ENCODE measurements around the gene SMTNL2.
"Not testable (repeated sequence)": the region's sequence is repeated elsewhere in the genome, so short reads cannot be mapped to it uniquely, and the experiment has no call there.

The SMTNL2 gene

DNA sequence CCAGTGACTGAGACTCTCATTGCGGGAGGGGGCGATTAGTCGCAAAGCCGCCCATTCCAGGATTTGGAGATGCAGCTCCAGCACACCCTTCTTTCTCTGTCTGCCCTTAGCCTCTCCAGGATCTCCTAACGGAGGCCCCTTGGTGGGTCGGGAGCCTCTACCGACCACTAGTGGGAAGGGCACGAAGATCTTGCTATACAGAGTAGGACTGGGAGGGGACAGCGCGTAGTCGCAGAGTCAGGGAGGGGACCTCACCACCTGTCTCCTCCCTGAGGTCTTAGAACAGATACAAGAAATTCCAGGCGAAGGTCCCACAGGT lies 588 bp upstream of the SMTNL2 start:
- in situ Hi-C loops (cut with MboI; ENCODE audit: low sequenced_read_pairs) = no loop called here

DNA sequence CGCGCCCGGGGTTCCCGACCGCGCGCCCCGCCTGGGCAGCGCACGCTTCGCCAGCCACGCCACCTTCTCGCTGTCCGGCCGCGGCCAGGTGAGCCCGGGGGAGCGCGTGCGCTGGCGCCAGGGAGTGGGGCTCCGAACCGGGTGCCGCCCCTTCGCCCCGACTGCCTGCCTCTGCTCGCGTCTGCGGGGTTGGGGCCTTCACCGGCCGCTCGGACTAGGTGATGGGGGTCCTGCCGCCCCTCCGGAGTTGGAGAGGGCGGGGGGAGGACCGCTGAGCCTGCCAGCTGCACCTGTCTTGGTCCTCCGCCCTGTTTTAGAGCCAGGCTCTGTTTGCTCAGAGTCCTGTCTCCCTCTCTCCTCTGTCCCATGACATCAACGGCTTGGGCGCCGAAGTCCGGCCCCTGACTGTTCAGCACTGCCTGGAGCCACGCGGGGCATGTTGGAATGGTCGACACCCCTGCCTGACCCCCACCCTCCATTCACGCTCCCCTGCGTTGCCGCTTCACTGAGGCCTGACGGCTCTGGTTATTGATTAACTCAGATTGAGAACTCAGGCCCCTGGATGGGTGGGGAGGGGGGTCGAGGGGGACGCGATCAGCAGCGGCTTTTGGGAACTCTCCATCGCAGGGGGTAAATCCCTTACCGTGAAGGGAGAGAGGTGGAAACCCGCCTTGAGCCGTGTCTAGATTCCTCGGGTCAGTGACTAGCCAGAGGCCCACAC lies 748 bp downstream of the SMTNL2 start:
- in situ Hi-C loops (cut with MboI; ENCODE audit: low sequenced_read_pairs) = no loop called here

DNA sequence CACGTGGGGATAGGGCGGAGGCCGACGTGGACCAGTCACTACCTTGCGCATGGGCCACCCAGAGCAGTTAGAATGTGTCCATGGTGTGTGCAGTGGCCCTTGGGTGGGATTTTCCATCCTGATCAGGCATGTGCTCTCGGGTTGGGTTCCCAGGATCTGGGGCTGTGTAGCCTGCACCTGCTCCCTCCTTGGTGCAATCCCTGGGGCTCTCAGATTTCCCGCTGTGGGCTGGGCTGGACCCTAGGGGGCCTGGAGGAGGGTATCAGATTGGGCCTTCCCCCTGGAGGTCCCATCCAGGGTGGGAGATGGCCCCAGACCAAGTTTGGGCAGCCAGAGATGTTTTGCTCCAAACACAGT lies 1.3 kb downstream of the SMTNL2 start:
- in situ Hi-C loops (cut with MboI; ENCODE audit: low sequenced_read_pairs) = no loop called here

DNA sequence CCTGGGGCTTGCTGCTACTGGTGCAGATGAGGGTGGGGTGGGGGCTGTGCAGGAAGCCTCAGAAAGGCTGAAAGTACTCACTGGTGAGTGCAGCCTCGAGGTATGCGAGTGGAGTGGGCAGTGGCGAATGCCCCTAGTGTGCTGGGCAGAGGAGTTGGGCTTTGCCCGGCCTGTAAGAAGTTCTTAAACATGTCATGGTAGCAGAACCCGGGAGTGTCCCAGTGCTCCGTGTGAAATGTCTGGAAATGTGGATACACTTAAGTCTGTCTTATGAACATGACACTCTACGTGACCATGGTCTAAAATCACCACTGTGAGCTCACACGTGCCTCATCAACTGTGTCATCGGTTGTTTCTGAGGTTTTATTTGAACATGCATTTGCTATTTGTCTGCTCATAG lies 1.7 kb downstream of the SMTNL2 start:
- in situ Hi-C loops (cut with MboI; ENCODE audit: low sequenced_read_pairs) = no loop called here

DNA sequence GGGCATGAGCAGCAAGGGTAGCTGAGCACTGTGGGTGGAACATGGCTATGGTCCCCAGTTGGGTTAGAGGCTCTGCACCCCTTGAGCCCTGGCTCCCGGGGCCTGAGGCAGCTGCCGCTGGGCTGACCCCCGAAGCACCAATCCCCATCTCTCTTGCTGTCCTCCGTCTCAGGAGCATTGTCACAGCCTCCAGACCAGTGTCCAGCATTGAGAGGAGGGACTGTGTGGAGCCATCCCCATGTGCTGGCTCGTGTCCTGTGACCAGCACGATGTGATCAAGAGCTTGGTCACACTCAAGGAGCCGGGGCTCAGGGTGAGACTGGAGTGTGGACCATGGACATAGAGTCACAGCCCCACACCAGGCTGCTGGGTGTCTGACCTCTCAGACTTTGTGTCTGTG lies 2.9 kb downstream of the SMTNL2 start:
- in situ Hi-C loops (cut with MboI; ENCODE audit: low sequenced_read_pairs) = no loop called here

DNA sequence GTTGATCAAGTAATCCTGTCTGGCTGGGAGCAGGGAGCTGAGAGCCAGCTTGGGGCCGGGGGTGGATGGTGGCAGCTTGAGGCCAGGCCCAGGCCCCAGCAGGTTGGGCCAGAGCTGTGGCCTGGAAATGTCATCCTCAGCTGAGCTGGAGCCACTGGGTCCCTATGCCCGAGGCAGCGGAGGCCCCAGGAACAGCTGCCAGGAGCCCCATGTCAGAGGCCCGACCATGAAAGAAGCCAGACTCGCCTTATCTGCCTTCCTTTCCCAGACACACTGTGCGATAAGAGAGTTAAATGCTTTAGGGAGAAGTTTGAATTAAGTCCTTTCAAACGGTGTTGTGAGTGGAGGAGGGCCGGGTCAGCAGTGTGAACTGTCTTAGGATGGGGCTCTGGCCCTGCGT lies 3.5 kb downstream of the SMTNL2 start:
- in situ Hi-C loops (cut with MboI; ENCODE audit: low sequenced_read_pairs) = no loop called here

DNA sequence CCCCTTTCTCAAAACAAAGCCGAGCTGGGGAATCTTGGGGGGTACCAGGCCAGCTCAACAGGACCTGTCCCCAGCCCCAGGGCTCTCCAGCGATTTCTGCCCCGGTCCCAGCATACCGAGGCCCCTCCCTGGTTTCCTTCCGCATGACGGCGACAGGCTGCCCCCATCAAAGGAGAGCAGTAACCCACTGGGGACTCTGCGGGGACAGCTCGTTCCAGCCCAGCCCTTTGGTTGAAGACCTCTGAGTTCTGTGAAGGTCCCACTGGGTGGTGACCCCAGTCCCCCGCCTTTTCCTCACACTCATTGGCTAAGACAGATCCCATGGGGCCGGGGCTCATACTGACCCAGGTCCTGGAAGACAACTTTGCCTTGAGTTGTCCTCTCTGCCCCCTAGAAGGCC lies 4.1 kb downstream of the SMTNL2 start:
- in situ Hi-C loops (cut with MboI; ENCODE audit: low sequenced_read_pairs) = no loop called here

DNA sequence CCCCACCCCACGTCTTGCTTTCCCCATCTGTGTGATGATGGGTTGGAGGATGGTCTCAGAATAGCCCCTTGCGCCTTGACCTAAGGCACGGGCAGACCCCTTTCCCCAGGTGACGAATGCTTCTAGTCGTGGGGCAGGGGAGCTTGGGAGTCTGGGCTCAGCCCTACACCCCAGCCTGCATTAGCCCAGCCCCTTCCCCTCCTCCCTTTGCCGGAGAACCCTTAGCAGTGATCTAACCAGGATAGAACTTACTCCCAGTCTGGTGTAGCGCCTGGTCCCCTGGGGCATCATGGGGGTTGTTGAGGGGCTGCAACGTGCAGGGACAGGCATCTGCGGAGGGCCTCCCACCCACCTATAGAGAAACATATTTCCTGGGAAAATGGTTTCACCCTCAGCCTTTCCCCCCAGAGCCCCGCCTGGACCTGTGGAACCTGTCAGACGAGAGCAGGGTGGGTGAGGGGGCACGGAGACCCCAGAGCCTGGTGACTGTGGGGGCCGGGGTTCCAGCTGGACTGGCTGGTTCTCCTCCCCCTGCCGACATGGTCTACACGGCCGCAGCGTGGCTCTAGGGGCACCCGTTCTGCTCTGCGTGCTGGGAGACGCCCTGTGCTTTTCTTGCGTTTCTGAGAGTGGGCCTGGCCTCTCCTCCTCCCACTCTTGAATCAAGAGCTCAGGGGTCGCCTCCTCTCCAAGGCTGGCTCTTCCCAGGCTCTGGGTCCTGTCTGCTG lies 4.7 kb downstream of the SMTNL2 start:
- in situ Hi-C loops (cut with MboI; ENCODE audit: low sequenced_read_pairs) = no loop called here

DNA sequence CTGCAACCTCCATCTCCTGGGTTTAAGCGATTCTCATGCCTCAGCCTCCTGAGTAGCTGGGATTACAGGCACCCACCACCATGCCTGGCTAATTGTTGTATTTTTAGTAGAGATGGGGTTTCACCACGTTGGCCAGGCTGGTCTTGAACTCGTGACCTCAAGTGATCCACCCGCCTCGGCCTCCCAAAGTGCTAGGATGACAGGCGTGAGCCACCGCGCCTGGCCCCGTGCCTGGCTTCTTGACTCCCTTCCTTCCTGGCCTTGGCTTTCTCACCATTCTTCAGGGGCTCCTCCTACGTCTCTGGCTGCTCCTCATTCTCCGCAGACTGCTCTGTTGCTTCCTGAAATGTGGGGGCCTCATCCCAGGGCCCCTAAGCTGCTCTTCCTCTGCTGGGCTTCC lies 5.7 kb downstream of the SMTNL2 start:
- in situ Hi-C loops (cut with MboI; ENCODE audit: low sequenced_read_pairs) = not testable (repeated sequence)

DNA sequence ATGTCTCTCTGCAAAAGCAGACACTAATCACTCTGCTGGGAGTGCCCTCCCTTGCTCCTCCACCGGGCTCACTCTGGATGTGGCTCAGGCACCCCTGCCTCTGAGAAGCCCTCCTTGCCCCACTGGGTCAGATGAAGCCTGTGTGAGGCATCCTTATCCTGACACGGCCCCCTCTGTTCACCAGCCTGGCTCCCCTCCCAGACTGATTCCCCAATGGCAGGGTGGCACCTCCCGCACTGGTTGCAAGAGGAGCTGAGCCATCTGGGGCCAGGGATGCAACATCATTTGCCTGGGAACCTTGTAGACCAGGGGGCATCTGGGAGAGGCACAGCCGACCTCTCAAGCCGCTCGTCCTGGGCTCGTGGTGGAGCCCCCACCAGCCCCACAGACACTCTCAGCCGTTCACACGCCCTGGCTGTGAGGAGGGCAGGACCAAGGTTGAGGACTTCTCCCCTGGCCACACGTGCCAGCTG lies 6.7 kb downstream of the SMTNL2 start:
- in situ Hi-C loops (cut with MboI; ENCODE audit: low sequenced_read_pairs) = no loop called here

DNA sequence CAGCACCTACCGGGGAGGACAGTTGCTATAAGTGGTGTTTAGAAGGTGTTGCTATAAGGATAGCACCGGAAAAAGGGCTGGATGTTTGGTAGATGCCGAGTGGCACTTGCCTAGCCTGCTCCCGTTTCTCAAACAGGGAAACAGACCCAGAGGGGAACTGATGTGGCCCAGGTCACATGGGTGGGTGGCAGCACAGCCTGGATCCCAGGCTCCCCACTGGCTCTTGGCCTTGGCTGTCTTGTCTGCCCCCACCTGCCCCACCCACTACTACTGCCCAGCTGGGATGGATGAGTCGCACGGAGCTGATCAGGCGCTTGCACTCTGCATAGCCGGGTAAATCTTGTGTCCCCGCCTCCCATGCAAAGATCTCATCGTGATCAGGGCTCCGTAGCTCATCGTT lies 7.2 kb downstream of the SMTNL2 start:
- in situ Hi-C loops (cut with MboI; ENCODE audit: low sequenced_read_pairs) = no loop called here

DNA sequence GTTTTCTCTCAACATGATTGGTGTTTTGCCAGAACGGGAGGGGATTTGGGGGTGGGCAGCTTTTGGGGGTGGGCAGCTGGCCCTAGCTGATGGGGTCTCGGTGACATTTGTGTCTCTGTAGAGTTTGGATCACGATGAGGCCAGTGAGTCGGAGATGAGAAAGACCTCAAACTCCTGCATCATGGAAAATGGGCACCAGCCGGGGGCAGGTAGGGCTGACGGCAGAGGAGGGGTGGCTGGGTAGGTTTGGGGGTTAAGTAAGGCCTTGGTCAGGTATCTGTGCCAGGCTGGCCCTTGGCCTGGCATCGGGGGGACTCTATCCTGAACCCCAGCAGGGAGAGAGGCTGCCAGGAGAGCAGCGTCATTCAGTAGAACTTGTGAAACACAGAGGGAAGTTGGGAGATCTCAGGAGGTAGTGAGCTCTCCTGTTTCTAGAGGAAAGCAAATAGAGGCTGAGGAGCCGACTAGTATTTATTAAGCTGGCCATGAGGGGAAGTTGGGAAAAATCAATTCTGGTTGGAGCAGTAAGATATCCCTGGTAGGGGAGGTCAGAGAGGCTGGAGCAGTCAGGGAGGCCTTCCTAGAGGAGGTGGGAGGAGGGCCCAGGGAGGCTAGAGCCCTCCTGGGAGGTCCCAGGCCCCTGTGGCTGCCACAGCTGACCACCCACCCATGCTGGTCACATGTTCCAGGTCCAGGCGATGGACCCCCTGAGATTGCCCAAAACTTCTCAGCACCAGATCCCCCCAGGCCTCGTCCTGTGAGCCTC lies 8.1 kb downstream of the SMTNL2 start:
- in situ Hi-C loops (cut with MboI; ENCODE audit: low sequenced_read_pairs) = no loop called here

DNA sequence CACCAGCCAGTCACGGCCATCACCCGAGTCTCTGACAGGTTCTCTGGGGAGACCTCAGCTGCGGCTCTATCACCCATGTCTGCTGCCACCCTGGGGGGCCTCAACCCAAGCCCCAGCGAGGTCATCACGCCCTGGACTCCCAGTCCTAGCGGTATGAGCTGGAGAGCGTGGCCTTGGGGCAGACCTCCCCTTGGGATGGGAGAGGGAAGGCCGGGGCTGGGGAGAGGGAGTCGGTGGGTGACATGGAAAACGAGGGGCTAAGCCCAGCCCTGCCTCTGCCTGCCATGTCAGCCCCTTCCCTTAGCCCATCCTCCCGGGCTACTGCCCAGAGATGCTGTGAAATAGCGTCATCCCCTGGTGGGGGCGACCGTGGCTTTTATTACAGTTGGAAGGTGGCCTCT lies 8.7 kb downstream of the SMTNL2 start:
- in situ Hi-C loops (cut with MboI; ENCODE audit: low sequenced_read_pairs) = no loop called here

DNA sequence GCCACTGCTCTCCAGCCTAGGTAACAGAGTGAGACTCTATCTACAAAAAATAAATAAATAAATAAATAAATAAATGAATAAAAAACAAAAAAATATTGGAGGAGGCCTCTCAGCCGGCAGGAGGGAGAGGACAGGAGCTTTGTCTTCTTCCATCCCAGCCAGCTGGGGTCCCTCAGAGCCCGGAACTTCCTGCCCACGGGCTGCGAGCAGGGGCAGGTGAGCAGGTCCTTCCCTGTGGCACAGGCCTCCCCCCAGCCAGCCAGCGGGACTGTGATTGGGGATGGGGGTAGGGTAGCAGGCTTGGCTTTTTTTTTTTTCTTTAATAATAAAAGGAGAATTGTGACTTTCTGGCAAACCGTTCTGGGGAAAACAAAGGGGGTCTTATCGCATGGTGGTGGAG lies 10.1 kb downstream of the SMTNL2 start:
- in situ Hi-C loops (cut with MboI; ENCODE audit: low sequenced_read_pairs) = no loop called here

DNA sequence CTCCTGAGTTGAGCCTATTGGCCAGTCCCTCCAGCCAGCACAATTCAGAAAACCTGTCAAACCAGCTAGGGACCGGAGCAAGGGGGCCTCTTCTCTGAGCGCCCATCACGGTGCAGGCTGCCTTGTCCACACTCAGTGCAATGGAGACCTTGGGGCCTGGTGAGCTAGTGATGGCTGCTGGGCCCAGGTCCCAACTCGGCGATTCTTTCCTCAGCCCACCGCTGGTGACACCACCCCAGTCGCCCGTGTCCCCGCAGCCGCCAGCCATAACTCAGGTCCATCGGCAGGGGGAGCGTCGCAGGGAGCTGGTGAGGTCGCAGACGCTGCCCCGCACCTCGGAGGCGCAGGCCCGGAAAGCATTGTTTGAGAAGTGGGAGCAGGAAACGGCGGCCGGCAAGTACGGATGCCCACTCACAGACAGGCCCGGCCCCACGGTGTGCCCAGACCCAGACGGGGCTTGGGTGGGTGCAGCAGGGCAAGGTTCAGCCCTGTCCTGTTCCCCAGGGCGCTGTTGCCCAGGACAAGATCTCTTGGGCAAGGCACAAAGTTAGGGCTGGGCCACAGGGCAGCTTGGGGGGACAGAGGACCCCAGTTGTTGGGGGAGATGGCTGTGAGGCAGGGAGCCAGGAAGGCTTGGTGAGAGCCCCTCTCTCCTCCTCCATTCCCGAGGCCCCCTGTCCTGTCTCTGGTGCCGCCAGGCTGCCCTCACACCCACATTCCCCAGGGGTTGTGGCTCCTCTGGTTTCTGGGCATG lies 10.8 kb downstream of the SMTNL2 start:
- in situ Hi-C loops (cut with MboI; ENCODE audit: low sequenced_read_pairs) = no loop called here

DNA sequence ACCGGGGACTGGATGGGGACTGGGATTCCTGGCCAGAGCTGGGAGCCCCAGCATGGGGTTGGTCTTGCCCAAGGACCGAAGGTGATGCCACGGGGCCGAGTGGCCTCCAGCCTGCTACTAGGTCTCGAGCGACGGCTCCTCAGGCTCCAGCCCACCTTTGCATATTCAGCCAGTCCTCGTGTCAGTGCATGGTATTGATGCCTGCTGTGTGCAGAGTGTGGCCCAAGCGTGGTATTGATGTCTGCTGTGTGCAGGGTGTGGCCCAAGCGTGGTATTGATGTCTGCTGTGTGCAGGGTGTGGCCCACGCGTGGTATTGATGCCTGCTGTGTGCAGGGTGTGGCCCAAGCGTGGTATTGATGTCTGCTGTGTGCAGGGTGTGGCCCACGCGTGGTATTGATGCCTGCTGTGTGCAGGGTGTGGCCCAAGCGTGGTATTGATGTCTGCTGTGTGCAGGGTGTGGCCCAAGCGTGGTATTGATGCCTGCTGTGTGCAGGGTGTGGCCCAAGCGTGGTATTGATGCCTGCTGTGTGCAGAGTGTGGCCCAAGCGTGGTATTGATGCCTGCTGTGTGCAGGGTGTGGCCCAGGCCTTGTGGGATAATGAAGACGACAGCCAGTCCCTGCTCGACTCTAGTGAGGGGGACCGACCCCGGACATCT lies 11.5 kb downstream of the SMTNL2 start:
- in situ Hi-C loops (cut with MboI; ENCODE audit: low sequenced_read_pairs) = not testable (repeated sequence)

DNA sequence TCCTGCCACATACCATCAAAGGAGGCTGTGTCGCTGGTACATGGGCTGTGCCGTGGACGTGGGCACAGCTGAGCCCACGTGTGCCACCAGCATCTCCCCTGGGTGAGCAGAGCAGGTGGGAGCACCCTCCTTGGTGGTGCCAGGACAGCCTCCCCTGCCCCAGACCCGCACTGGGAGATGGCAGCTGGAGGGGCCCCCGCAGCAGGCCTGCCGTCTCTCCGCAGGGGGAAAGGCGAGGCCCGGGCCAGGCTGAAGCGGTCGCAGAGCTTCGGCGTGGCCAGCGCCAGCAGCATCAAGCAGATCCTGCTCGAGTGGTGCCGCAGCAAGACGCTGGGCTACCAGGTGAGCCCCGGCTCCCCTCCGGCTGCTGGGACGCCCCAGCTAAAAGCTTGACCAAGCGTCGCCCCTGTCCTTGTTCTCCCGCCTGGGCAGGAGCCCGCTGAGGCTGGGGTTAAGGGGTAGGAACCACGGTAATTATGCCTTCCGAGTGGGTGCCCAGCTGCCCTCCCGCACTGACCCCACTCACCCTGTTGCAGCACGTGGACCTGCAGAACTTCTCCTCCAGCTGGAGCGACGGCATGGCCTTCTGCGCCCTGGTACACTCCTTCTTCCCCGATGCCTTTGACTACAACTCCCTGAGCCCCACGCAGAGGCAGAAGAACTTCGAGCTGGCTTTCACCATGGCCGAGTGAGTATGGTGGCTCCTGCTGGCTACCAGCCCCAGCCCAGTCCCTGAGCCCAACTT lies 12.5 kb downstream of the SMTNL2 start:
- in situ Hi-C loops (cut with MboI; ENCODE audit: low sequenced_read_pairs) = no loop called here

DNA sequence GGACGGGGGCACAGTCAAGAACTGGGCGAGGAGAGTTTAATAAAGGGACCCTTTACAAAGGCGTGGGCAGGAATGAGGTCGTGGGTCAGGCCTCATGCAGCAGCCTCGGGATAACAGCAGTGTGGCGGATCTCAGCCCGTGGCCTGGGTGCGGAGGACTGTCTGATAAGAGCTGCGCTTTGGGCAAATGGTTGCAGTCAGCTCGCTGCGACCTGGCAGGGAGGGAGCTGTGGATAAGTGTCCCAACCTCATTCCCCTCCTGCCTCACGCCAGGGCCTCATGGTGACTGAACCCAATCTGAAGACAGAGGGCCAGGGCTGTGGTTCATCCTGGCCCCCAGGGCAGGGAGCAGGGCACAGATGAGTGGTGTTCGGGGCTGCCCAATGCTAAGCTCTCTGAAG lies 13.6 kb downstream of the SMTNL2 start:
- in situ Hi-C loops (cut with MboI; ENCODE audit: low sequenced_read_pairs) = no loop called here

DNA sequence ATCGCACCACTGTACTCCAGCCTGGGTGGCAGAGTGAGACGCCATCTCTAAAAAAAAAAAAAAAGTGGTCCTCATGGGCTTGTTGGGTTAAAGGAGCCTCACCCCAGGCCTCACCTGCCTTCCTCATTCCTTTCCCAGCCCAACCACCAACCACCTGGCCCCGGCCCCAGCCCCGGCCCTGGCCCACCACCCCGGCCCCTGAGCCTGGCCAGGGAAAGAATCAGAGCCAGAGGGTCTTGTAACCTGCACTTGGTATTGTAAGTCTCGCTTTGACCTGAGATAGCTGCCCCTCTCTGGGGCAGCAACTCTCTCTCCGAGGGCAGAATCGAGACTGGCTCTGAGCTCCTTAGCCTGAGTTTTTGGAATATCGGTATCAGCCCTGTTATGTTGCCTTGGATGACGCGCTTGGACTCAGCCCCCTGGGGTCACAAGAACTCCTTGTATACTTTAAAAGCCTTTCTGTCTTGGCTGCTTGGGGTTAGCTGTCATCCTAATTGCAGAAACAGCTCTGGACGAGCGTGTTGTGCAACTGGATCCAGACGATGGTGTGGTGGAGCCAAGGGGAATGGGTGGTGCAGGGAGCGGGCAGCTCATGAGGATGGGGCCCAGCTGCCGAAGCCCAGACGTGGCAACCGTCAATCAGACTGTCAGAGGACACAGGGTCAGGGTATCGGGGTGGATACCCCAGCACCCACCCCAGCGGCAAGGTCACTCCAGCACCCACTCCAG lies 14.6 kb downstream of the SMTNL2 start:
- in situ Hi-C loops (cut with MboI; ENCODE audit: low sequenced_read_pairs) = no loop called here
